NCI-H2196 treated with DMSO at 0.1 percent for 48 hours (cell line): ENCODE results near the gene BARHL2.

Experiments
- DNase-seq: peaks from one replicate; lab custom pipeline; 2025; ENCODE audit not compliant: unreplicated experiment; lab: John Stamatoyannopoulos, UW

BARHL2 gene

DNA sequence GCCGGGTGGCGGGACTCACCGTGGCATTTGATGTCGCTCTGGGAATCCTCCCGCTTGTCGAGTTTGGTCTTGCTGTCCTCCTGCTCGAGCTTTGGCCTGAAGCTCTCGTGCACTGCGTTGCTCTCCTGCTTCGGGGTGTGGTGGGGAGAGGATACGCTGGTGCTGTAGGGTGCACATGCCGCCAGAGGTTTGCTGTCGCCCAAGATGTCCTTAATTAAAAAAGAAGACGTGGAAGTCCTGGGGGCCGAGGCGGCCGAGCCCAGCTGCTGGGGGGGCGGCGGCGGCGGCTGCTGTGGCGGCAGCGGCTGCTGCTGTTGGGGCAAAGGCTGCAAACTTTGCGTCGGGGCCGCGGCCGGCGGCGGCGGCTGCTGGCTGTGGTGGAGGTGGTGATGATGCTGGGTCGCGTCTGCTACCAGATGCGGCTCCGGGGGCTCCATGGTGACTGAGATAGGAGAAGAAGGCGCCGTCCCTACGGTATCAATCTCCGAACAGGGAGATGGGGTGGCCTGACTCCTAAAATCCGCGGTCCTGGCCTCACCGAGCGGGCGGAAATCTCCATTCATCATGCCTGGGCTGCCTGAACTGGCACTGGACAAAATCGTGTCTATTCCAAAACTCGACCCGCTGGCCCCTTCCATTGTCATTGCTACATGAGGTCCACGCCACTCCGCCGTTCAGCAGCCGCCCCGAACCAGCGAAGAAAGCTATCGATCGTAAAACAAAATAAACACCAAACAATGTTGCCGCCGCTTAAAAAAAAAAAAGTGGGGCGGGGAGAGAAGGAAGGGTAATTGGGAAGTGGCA is at the start of gene BARHL2:
Gene BARHL2 (minus strand): TSS at position 751 of the 804 bp plus-strand sequence. CDS start 107 bp downstream, at position 644.
- no peak for DNase-seq

DNA sequence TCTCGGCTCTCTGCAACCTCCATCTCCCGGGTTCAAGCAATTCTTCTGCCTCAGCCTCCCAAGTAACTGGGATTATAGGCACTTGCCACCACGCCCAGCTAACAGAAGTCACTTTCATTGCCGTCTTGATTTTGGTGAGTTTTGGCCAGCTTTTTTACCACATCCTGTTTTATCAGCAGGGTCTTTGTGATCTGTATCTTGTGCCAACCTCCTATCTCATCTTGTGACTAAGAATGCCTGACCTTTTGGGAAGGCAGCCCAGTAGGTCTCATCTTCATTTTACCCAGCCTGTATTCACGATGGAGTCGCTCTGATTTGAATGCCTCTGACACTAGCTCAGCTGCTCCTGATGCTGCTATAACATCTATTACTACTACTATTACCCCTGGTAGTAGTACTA is 46.8 kb upstream of the BARHL2 start:
- DNase-seq = no peak

GRCh38 chr1:90763506-90763905 is 46.4 kb upstream of the BARHL2 start:
- DNase-seq = no peak

GRCh38 chr1:90761781-90762589 is 44.9 kb upstream of the BARHL2 start:
- peak; percentile 75 for DNase-seq

- DNase-seq = no peak
Observed at GRCh38 chr1:90761156-90761555, 44.1 kb upstream of the BARHL2 start.

DNA sequence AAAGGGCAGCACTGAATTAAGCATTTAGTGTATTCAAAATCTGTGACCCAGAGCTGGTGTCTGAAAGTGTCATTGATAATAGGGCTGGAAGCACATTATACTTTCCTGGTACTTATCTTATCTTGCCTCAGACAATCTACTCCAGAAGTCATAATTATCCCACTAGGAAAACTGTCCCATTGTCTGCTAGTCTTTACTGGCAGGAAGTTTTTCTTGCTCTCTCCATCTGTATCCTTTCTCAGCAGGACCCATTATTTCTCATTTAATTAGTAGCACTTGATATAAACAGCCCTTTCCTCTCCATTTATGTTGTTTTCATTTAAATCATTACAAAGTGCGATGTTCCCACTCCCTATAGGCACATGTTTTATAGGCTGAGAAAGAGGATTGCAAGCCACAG is 36.5 kb upstream of the BARHL2 start:
- DNase-seq = no peak

DNA sequence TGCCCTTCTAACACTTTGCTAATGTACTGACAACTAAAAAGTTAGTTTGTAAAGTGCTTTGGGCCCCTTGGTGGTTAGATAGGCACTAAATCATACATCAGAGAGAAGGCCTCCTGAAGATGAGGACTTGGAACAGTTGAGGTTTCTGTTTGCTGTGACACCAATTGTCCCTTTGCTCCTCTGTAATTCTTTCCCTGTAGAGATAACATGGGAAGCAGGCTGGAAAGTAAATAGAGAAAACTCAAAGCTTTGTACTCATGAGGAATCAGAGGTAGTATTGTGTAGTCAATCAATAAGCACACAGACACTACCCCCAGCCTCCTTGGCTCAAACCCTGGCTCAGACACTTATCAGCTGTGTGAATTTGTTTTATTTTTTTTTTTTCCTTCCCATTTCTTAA is 31.6 kb upstream of the BARHL2 start:
- DNase-seq = no peak

- DNase-seq = no peak
Observed at GRCh38 chr1:90746857-90747256, 29.8 kb upstream of the BARHL2 start.

GRCh38 chr1:90745972-90746371 is 28.9 kb upstream of the BARHL2 start:
- no peak for DNase-seq

GRCh38 chr1:90732136-90732535 is 15.0 kb upstream of the BARHL2 start:
- no peak for DNase-seq

DNA sequence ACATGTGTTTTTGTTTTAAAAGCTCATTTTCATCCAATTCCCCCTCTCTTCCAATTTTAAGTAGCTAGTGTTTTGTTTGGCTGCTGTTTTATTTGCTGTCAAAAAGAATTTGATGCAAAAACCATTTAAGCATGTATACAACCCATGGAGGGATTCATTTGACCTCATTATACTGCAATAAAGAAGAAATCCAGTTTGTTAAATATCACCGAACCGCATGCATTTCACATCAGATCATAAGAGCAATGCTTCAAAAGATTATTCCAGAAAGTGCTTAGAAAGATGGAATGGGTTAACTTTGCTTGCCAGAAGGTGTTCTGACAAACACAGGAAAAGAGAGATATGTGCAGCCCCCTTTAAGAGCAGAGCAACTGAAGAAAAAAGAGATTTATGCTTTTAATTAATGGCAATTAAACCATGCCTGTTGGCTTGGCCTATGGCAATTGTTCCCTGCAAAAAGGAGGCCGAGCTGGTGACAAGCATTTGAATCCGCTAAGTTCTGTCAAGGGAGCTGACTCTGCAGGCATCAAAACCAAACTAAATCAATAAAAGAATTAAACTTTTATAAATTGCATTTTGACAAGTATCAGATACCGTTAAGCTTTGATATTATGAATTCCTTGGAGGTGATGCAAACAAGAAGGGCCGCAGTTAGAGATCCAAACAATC is 14.4 kb upstream of the BARHL2 start:
- no peak for DNase-seq

DNA sequence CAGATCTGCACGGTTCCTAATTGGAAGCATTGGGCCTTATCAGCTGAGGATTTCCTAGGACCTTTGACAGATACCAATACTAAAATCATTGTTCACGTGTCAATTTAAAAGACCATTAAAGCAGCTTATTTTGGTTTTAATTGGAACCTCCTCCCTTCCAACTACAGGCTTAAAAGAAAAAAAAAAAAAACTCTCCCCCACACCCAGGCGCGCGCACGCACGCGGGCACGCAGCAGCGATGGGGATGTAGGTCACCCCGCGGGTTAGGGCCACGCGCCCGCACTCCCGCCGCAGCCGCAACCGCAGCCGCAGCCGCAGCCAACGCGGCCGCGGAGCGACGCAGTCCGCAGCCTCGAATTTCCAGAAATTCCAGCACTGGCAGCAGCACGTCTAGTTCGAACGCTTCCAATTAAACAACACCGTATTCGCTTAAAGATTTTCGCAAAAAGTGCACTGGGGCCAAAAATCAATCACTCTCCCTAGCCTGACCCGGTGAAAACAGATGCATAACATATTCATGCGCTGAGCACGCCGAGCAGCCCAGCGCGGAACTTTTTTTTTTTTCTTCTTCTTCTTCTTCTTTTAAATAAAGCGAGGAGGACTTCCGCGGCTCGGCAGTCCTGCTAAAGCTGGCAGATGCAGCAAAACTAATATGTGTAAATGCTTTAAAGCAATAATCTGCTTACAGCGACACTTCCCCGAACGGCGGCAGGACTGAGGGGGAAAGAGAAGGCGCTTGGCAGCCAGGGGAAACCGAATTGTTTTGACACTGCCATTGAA is 13.3 kb upstream of the BARHL2 start:
- no peak for DNase-seq

DNA sequence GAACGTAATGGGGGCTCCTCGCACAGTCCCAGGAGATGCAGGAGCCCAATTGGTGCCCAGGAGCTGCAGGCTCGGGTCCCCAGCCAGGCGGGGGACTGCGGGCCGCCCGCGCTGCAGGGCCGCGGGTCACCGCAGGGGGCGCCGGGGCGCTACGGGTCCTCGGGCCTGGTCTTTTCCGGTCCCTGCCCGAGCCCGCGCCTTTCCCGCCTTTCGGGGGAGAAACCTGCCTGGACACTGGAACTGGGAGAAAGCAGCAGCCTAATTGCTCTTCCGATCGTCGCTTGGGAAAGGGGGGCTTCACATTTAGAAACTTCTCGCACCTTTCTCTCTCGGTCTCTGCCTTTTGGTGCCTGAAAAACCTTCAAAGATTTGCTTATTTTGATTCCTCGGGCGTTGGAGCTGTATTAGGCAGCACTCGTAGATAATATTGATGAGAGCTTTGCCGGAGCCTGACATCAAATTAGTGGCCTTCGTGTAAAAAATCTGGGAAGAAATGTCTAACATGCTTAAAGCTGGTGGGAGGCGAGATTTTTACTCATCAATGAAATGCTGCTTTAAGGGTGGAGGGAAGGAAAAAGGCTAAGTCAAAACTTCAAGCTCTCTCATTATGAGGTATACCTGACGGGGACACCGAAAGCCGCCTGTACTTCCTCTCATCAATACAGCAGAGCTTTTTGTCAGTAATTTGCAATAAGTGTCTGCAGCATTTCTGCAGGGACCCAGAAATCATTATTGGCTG is 12.6 kb upstream of the BARHL2 start:
- no peak for DNase-seq

- no peak for DNase-seq
Observed at GRCh38 chr1:90728502-90729287, 11.6 kb upstream of the BARHL2 start.

GRCh38 chr1:90727917-90728501 is 10.9 kb upstream of the BARHL2 start:
- no peak for DNase-seq

DNA sequence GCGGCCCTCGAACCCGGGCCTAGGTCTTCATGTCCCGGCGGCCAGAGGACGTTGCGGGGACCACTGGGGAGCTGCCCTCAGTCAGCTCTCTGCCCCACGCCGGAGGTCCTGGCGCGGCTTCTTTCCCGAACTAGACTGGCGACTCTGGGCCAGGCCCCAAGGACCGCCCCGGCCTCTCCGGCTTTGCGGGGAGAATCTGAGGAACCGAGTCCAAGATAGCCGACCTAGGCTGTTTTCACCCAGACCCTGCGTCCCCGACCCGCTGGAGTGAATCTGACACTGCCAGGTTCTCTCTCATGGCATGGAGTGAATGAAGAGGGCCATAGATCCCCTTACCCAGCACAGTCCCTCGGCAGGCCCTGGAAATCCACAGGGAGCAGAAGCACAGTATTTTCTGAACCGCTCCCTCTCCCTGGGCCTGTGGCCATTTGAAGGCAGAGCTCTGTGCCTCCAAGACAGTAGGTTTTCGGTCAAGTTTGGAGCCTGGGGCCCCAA is 9.9 kb upstream of the BARHL2 start:
- DNase-seq = no peak

- DNase-seq = no peak
Observed at GRCh38 chr1:90726425-90726985, 9.4 kb upstream of the BARHL2 start.

- no peak for DNase-seq
Observed at GRCh38 chr1:90725657-90726424, 8.7 kb upstream of the BARHL2 start.
